Thyroid gland (tissue), 4 donors: ENCODE measurements around the gene EPHA2. TPM values are rescaled to one million over a fixed set of nuclear protein-coding genes. Genes with fewer than 3 reads are reported as not detected.
A peak's percentile ranks its signal among the peaks of the same experiment; 100 is the strongest.

Experiments used
- DNase-seq, 2 donors: peaks; one replicate each; pipeline ENCODE4 v3.0.0-alpha.2; 2019
- H3K27ac ChIP-seq, 3 donors: fragments of 200-600 bp; sonication (generic); 1 replicate in 2 of 3; 2 replicates in 1 of 3; pipeline ENCODE4 v1.5.1; 2016 to 2019; ENCODE audit warnings: mild to moderate bottlenecking in 1 of 3, moderate library complexity in 1 of 3
- H3K27me3 ChIP-seq: fragments of 200-600 bp; sonication (generic); one replicate; pipeline ENCODE4 v1.5.1; 2019
- H3K36me3 ChIP-seq, 2 donors: fragments of 200-600 bp; sonication (generic); one replicate each; pipeline ENCODE4 v1.5.1; 2016 to 2019
- H3K4me1 ChIP-seq, 2 donors: fragments of 200-600 bp; sonication (generic); one replicate each; pipeline ENCODE4 v1.5.1; 2017 to 2019
- H3K4me3 ChIP-seq, 3 donors: fragments of 200-600 bp; sonication (generic); replicated peaks in 1 of 3; 1 replicate in 2 of 3; 2 replicates in 1 of 3; pipeline ENCODE4 v1.5.1; 2016; ENCODE audit warnings: mild to moderate bottlenecking in 1 of 3
- H3K9me3 ChIP-seq: fragments of 200-600 bp; sonication (generic); one replicate; pipeline ENCODE4 v1.5.1; 2017
- CTCF ChIP-seq, 6 experiments: fragments of 200-600 bp in 3 of 6; fragments of 450-650 bp in 3 of 6; sonication (generic) in 3 of 6; IDR thresholded peaks; one replicate each; pipeline ENCODE4 v1.5.1; 2016 to 2019; ENCODE audit warnings: antibody characterized with exemption in 6 of 6, mild to moderate bottlenecking in 2 of 6, inconsistent platforms in 1 of 6, moderate library complexity in 1 of 6
- POLR2A ChIP-seq, 2 donors: fragments of 450-650 bp; IDR thresholded peaks; one replicate each; pipeline ENCODE4 v1.6.1; 2017; ENCODE audit warnings: antibody characterized with exemption in 2 of 2, mild to moderate bottlenecking in 2 of 2, moderate library complexity in 1 of 2
- WGBS, 2 donors: methylation state at CpG; one replicate each; pipeline ENCODE4 v1.1.5; 2017; 5-methylcytosine and 5-hydroxymethylcytosine counted together
- intact Hi-C: fragments of 100-400 bp; cut with DNase I; formaldehyde crosslinking; loops from one replicate; pipeline ENCODE4 v1.15.1; 2023
- total RNA-seq, 4 donors: library from RNA; depleted of rRNA; stranded (reverse); fragments of >200 nt; gene quantifications; one replicate each; pipeline ENCODE4 v1.2.3, GENCODE V29; 2016

The EPHA2 gene
- total RNA-seq, 4 donors from 2014 or later = 22.3 to 53.2 (median 29.3) TPM

DNA sequence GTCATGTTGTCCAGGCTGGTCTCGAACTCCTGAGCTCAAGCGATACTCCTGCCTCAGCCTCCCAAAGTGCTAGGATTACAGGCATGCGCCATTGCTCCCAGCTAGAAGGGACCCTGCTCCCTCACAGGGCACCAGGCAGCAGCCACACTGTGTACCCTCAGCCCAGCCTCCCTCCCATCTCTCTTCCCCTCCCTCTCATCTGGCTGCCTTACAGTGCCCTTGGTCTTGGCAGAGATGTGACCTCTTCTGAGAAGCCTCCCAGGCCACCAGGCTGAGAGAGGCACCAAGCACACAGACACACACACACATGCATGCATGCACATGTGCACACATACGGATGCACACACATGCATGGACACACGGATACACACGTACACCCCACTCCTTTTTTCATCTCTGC is 25.0 kb downstream of the EPHA2 start:
- H3K27ac ChIP-seq = no peak overlapping the region
- intact Hi-C loops = loop anchor here (10.0 kb wide), 1 partner anchor 46 kb away; no protein-coding TSS in a partner anchor
- DNase-seq = no peak
- no peaks in the 10 kb centered on the region for H3K27me3 ChIP-seq
- TF ChIP-seq POLR2A (IDR thresholded peaks at IDR 0.05) (no peak), CTCF (IDR thresholded peaks at IDR 0.05) (no peak)
- WGBS, 2 donors = 96 to 98% methylated on average over 6 of the region's 6 CpGs
- no peaks in the 10 kb centered on the region for H3K4me1 ChIP-seq
- no peaks in the 10 kb centered on the region for H3K9me3 ChIP-seq
- H3K4me3 ChIP-seq = no peak overlapping the region
- peaks cover 74 to 75% of the 10 kb centered on the region in 2 donors for H3K36me3 ChIP-seq

DNA sequence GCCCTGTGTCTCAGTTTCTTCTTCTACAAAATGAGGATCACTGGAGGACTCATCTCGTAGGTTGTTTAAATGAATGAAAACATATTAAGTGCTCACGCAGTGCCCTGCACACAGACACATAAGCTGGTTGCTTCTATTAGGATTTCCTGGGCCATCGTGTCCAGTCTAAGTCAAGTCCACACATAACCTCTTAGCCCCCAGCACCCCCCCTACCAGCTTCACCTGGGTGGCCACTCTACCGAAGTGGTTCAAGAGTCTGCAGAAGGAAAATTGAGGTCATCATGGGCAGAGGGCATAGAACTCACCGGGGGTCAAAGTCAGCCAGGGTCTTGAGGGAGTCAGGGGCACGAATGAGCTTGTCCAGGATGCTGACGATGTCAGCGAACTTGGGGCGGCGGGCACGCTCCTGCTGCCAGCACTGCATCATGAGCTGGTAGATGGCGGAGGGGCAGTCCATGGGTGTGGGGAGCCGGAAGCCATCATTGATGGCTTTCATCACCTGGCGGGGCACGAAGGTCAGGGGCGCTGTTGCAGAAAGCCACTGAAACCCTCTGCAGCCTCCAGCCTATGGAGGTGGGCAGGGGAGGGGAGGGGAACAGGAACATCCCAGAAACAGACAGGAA is 25.8 kb downstream of the EPHA2 start:
- no peaks in the 10 kb centered on the region for H3K9me3 ChIP-seq
- H3K27ac ChIP-seq = no peak overlapping the region
- peaks cover 70 to 72% of the 10 kb centered on the region in 2 donors for H3K36me3 ChIP-seq
- intact Hi-C loops = loop anchor here (10.0 kb wide), 1 partner anchor 45 kb away; no protein-coding TSS in a partner anchor
- no peak for TF ChIP-seq CTCF (IDR thresholded peaks at IDR 0.05)
- TF ChIP-seq POLR2A (IDR thresholded peaks at IDR 0.05) = no peak
- H3K4me3 ChIP-seq = no peak overlapping the region
- 92 to 93% methylated on average over 16 of the region's 16 CpGs for whole genome bisulfite sequencing, 2 donors
- DNase-seq = no peak
- no peaks in the 10 kb centered on the region for H3K27me3 ChIP-seq
- no peaks in the 10 kb centered on the region for H3K4me1 ChIP-seq

DNA sequence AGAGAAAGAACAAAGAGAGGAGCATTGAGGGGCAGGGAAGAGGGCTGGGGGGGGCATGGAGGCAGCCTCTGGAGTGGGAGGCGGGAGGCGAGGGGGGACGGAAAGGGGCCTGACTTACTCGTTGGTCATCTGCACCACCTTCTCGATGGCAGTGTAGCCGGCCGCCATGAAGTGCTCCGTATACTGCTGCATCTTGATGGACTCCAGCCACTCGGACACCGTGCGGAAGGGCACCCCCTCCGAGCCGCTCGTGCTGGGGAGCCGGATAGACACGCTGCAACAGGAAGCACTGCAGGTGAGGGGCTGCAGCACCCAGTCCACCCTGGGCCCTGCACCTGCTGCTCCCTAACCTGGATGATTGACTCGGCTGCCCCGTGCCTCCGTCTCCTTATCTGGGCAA is 26.6 kb downstream of the EPHA2 start:
- DNase-seq = no peak
- peaks cover 70 to 76% of the 10 kb centered on the region in 2 donors for H3K36me3 ChIP-seq
- no peaks in the 10 kb centered on the region for H3K27me3 ChIP-seq
- H3K27ac ChIP-seq = no peak overlapping the region
- no peaks in the 10 kb centered on the region for H3K4me1 ChIP-seq
- WGBS, 2 donors = 86 to 92% methylated on average over 11 to 15 of the region's 19 CpGs
- intact Hi-C loops = no loop called here
- no peak overlapping the region for H3K4me3 ChIP-seq
- no peaks in the 10 kb centered on the region for H3K9me3 ChIP-seq
- no peak for TF ChIP-seq CTCF (IDR thresholded peaks at IDR 0.05)
- no peak for TF ChIP-seq POLR2A (IDR thresholded peaks at IDR 0.05)

- no peak overlapping the region for H3K27ac ChIP-seq
- intact Hi-C loops = no loop called here
- H3K4me3 ChIP-seq = no peak overlapping the region
- peaks cover 71 to 72% of the 10 kb centered on the region in 2 donors for H3K36me3 ChIP-seq
- no peak for DNase-seq
- no peaks in the 10 kb centered on the region for H3K27me3 ChIP-seq
- TF ChIP-seq CTCF (IDR thresholded peaks at IDR 0.05) = no peak
- TF ChIP-seq POLR2A (IDR thresholded peaks at IDR 0.05) = no peak
- WGBS, 2 donors = 49 to 59% methylated on average over 6 of the region's 6 CpGs
- no peaks in the 10 kb centered on the region for H3K4me1 ChIP-seq
- H3K9me3 ChIP-seq = no peaks in the 10 kb centered on the region
Observed at GRCh38 chr1:16128338-16128741, 27.5 kb downstream of the EPHA2 start.

GRCh38 chr1:16127676-16128337 is 28.1 kb downstream of the EPHA2 start:
- Histone ChIP-seq H3K4me1 (peaks cover 0 to under 1% of the 10 kb centered on the region in 2 donors), H3K36me3 (peaks cover 66% of the 10 kb centered on the region in 2 donors), H3K9me3 (no peaks in the 10 kb centered on the region), H3K27ac (peak overlapping the region in 2 of 3 donors; percentile 24 to 61), H3K4me3 (no peak overlapping the region), H3K27me3 (no peaks in the 10 kb centered on the region)
- 78 to 83% methylated on average over 17 of the region's 17 CpGs for WGBS, 2 donors
- intact Hi-C loops = no loop called here
- no peak for DNase-seq
- TF ChIP-seq CTCF (IDR thresholded peaks at IDR 0.05) = no peak
- TF ChIP-seq POLR2A (IDR thresholded peaks at IDR 0.05) = no peak
